22Rv1 (cell line): ENCODE measurements around the gene LIMS1.

Source experiments
- H3K27ac ChIP-seq: fragments of 450-650 bp; 2 replicates; pipeline ENCODE4 v1.5.1; 2017
- CTCF ChIP-seq: fragments of 450-650 bp; IDR thresholded peaks from 2 replicates; pipeline ENCODE4 v1.5.1; 2017; ENCODE audit warnings: mild to moderate bottlenecking
- ZFX ChIP-seq: fragments of 450-650 bp; IDR thresholded peaks from 2 replicates; pipeline ENCODE4 v1.6.1; 2017; ENCODE audit warnings: antibody characterized with exemption, borderline replicate concordance

Gene LIMS1

GRCh38 chr2:108585436-108585835 is 51.2 kb downstream of the LIMS1 start:
- TF ChIP-seq CTCF (no peak), ZFX (no peak)
- H3K27ac ChIP-seq: no peak overlapping the region

- no peak for TF ChIP-seq ZFX
- TF ChIP-seq CTCF: no peak
Observed at GRCh38 chr2:108586116-108586515, 51.8 kb downstream of the LIMS1 start.

GRCh38 chr2:108586631-108587030 is 52.4 kb downstream of the LIMS1 start:
- no peak for TF ChIP-seq ZFX
- TF ChIP-seq CTCF: no peak
- no peak overlapping the region for H3K27ac ChIP-seq

More at GRCh38 chr2:108586116-108586515, 51.8 kb downstream of the LIMS1 start:
- no peak overlapping the region for H3K27ac ChIP-seq

GRCh38 chr2:108587621-108588020 is 53.4 kb downstream of the LIMS1 start:
- H3K27ac ChIP-seq: no peak overlapping the region
- no peak for TF ChIP-seq ZFX
- TF ChIP-seq CTCF: no peak

- H3K27ac ChIP-seq: no peak overlapping the region
- TF ChIP-seq CTCF (no peak), ZFX (no peak)
Observed at GRCh38 chr2:108588070-108588668, 53.9 kb downstream of the LIMS1 start.

GRCh38 chr2:108589372-108589771 is 55.1 kb downstream of the LIMS1 start:
- TF ChIP-seq CTCF: no peak
- no peak for TF ChIP-seq ZFX
- no peak overlapping the region for H3K27ac ChIP-seq

- no peak overlapping the region for H3K27ac ChIP-seq
- no peak for TF ChIP-seq CTCF
- TF ChIP-seq ZFX: no peak
Observed at GRCh38 chr2:108589781-108590180, 55.5 kb downstream of the LIMS1 start.
